Measurements from ENCODE around the gene KCNJ2.

The KCNJ2 gene

DNA sequence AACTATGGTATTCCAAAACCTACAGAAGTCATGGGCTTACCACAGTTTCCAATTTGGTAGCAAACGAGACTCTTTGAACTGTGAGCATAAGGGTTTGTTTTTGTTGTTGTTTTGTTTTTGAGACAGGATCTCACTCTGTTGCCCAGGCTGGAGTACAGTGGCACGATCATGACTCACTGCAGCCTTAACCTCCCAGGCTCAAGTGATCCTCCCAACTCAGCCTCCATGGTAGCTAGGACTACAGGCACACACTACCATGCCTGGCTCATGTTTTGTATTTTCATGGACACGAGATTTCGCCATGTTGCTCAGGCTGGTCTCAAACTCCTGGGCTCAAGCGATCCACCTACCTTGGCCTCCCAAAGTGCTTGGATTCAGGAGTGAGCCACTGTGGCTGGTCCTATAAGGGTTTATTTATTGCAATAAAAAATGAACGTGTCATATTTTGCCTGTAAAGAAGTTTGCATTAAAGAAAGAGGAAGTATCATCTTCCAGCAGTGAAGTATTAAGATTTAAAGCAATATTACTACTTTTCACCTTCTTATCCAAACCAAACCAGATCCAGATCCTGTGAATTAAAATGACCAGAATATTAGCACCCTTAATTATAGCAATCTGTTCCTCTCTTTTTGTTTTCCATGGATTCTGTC lies 37.2 kb downstream of the KCNJ2 start:
- DNase-seq = no peak

DNA sequence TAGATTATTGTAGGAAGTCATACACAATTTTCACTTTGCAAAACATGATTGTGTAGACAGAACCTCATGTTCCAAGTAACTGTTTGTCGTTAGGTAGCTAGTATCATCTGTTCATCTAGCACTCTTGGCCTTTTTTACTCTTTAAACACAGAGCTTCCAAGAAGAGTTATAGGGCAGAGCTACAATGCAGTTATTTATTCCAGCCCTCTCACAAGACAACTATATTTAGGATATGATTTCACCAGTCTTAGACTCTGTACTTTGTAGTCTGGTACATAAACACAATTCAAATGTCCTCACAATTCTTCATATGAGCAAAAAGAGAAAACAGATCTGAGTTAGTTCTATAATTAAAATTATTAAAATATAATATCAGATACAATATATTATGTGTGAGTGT lies 37.9 kb downstream of the KCNJ2 start:
- DNase-seq = no peak

DNA sequence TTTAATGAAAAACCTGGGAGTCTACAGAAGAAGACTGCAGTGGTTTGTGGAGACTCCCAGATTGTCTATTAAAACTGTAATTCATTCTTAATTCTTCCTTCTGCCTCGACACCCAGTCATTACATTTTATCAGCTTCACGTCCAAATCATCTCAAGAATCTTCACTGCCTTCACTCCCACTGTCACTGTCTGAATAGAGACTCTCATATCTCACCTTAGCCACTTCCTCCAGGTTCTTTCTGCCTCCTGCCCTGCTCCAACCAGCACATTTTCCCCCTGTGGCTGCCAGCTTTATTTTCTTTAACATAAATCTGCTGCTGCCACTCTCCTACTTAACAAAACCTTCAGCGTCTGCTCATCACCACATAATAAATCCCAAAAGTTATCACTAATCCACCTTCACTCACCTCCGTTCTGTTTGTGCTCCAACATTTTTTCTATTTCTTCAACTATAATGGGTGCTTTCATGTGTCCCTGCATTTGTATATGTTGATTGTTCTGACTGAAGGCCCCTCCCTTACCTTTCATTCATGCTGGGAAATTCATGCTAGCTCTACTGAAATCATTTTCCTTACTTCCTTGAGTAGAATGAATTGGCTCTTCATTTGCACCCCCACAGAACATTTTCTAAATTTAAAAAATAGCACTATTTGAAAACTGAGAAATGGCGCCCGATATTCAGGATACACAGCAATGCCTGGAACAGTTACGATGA lies 38.9 kb downstream of the KCNJ2 start:
- no peak for DNase-seq

DNA sequence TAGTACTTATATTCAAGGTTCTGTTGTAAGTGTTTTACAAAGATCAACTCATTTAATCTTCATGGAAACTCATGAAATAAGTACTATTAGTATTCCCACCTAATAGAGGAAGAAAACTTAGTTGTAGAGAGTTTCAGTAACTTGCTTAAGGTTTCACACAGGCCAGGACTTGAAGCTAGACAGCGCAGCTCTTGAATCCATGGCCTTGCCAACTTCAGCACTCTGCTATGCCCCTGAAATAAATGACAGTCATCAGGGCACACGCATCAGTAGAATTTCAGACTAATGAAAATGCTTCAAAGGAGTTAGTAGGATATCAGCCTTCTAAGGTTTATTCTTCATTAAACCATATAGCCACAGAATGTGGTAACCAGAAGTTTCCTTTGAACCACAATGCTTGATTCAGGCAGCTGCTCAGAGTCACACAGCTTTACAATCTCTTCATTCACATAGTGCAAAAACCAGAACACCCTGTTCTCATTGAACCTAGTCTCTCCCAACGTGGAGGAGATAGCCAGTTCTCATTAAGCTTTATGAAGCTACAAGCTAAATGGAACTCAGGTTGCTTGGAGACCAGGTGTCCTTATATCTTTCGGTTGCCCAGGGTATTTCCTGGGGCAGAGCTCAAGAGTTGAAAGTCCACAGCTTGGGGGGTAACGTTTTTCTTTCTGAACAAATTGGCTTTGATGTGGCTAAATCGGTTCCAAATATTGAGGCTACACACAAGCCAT lies 39.7 kb downstream of the KCNJ2 start:
- DNase-seq = no peak

DNA sequence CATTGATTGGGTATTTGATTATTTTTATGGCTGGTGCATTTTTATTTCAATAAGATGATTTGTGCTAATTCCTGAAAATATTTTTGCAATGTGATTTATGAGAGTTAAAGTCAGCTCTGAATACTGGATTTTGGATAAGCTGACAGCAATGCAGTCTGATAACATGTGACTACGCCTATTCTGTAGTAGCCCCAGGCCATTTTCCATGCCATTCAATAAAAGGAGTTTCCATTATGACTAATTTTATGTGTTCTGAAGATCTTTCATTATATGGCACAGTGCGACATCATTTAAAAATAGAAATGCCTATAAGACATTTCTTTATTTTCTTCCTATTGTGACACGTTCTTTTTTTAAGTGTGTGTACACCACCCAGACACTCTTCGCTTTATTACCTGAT lies 46.3 kb downstream of the KCNJ2 start:
- no peak for DNase-seq

DNA sequence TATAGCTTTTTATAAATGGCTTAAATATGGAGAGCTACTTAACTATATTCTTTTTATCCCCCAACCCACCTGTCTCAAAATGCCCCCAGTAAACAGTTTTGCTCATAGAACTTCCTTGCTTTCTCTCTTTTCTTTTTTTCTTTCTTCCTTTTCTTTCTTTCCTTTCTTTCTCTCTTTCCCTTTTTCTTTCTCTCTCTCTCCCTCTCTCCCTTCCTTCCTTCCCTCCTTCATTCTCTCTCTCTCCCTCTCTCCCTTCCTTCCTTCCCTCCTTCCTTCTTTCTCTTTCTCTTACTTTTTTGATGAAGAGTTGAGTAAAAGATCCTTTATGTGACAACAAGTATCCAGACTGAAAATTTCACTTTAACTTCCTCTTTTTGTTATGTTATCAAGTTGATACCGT lies 48.2 kb downstream of the KCNJ2 start:
- DNase-seq = no peak

DNA sequence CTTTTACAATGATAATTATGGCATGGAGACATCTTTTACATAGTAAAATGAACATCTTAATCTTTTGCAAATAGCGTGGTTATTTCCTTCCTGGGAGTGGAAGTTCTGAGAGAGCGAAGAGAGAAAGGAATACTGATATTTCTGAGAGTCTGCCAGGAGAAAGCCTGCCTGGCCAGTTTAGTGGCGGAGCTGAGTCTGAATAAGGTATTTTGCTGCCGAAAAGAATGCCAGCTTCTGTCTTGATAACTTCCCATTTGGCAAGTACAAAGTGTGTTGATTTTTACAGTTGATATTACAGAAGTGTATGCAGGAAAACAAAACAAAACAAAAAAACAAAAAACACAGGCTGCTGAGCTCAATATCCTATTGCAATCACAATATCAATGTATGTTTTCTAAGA lies 55.9 kb downstream of the KCNJ2 start:
- DNase-seq = no peak

Measured in stimulated activated naive CD4-positive, alpha-beta T cell (primary cell).